GM12801 (cell line): ENCODE measurements around the gene PTGFR.

Source experiments
- TF ChIP-seq, protein P1 (sequence below): IDR thresholded peaks from one replicate; pipeline ENCODE4 v1.5.1; 2011; ENCODE audit warnings: control low read depth; ENCODE audit not compliant: insufficient read length; ENCODE audit errors: extremely low read depth

PTGFR gene

DNA sequence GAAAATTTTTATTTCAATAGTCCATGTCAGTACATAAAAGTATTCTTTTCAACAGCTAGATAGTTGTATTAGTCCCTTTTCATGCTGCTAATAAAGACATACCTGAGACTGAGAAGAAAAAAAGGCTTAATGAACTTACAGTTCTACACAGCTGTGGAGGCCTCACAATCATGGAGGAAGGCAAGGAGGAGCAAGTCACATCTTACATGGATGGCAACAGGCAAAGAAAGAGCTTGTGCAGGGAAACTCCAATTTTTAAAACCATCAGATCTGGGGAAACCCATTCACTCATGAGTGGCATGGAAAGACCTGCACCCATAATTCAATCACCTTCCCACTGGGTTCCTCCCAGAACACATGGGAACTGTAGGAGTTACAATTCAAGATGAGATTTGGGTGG is 50.7 kb downstream of the PTGFR start:
- TF ChIP-seq, protein P1, sequence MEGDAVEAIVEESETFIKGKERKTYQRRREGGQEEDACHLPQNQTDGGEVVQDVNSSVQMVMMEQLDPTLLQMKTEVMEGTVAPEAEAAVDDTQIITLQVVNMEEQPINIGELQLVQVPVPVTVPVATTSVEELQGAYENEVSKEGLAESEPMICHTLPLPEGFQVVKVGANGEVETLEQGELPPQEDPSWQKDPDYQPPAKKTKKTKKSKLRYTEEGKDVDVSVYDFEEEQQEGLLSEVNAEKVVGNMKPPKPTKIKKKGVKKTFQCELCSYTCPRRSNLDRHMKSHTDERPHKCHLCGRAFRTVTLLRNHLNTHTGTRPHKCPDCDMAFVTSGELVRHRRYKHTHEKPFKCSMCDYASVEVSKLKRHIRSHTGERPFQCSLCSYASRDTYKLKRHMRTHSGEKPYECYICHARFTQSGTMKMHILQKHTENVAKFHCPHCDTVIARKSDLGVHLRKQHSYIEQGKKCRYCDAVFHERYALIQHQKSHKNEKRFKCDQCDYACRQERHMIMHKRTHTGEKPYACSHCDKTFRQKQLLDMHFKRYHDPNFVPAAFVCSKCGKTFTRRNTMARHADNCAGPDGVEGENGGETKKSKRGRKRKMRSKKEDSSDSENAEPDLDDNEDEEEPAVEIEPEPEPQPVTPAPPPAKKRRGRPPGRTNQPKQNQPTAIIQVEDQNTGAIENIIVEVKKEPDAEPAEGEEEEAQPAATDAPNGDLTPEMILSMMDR = no peak

DNA sequence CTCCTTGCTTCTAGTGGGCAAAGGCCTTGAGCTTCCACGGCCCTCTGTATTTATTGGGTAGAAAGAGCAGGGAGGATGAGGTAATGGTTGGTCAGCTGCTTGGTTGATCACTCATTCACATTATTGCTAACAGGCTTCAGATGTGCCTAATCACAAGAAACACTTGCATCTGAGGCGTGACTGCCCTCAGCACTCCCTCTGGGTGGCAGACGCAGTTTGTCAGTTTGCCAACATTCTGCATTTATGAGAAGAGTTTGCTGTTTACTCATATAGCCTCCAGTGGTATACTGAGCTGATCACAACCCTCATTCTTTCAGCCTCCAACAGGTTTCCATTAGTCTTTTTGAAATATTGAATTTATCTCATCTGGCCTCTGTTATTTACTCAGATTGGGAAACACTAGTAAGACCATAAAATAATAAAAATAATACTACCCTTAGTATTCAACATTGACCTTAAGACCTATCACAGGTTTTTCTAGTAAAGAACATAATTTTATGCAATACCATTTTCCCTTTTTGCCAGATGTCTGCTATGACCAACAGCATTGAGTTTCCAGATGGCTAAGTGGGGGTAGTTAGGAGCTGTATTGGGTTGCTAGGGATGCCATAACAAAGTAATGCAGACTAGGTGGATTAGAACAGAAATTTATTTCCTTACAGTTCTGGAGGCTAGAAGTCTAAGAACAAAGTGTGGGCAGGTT is 53.3 kb downstream of the PTGFR start:
- TF ChIP-seq, protein P1 = no peak

DNA sequence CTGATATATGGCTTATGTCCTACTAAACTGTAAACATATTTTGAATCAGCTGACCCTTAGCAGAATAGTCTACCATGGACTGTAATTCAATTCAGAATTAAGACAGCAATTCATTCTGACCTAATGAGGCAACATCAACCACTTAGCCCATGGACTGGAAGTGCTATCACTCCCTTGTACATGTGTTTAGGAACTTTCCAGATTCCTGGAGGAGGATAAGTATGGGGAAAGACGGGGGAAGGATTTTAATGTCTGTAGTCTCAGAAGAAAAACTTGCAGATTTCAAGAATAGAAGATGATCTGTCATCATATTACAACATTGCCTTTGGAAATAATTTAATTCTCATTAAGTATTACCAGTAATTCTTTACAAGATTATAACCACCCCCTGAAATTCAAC is 56.3 kb downstream of the PTGFR start:
- TF ChIP-seq, protein P1 = no peak

DNA sequence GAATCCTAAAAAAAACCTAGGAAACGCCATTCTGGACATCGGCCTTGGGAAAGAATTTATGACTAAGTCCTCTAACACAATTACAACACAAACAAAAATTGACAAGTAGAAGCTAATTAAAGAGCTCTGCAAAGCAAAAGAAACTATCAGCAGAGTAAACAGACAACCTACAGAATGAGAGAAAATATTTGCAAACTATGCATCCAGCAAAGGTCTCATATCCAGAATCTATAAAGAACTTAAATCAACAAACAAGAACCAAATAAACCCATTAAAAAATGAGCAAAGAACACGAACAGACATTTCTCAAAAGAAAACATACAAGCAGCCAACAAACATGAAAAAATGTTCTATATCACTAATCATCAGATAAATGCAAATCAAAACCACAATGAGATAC is 58.6 kb downstream of the PTGFR start:
- TF ChIP-seq, protein P1 = no peak

DNA sequence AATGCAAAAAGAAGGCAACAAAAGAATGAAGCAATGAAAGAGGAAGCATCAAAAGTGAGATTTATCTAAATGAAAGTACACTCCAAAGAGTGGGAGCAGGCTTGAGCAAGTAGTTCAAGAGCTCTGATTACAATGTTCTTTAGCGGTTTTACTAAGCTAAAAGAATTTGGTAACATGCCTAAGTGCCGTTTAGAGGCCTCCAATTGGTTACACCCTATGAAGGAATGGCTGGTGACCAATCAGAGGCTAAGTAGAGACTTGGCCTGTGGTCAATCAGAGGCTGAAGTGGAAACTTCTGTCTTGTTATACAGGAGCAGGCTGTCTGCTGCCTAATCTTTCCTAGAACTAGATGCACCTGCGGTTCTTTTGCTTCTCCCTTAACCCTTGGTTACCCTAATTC is 59.1 kb downstream of the PTGFR start:
- TF ChIP-seq, protein P1 = no peak

DNA sequence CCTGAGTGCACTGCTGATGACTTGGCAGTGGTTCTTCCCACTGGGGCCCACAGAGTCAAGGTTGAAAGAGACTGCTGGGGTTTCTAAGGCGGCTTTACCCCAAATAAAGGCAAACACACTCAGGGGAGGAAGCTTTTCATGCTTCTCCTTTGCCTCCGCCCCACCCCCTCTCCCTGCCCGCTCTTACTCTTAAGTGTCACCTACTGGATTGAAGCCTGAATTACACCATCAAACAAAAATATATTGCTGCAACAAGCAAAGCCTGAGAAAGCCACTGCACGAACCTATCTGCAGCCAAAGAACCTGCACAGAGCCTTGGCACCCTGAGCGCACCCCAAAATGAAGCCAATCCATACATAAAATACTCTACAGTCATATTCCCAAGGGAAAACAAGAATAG is 63.1 kb downstream of the PTGFR start:
- TF ChIP-seq, protein P1 = no peak

DNA sequence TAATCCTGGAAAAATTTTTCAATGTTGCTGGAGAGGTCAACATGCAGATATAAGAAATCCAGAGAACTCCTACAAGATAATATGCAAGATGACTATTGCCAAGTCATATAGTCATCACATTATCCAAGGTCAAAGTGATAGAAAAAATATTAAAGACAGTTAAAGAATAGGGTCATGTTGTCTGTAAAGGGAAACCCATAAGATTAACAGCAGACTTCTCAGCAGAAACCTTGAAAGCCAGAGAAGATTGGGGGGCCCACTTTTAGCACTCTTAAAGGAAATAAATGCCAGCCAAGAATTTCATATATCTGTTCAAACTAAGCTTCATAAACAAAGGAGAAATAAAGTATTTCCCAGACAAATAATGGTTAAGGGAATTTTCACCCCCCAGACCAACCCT is 64.1 kb downstream of the PTGFR start:
- TF ChIP-seq, protein P1 = no peak
